Measurements from ENCODE around the gene KLHL41. TPM values are rescaled to one million over a fixed set of nuclear protein-coding genes. Genes with fewer than 3 reads are reported as not detected.

KLHL41 gene
- total and polyA plus RNA-seq, 8 donors, result 1.2 to 2.1 (median 1.5) TPM

Other genes with a start within 250 kb of the KLHL41 start
- 10 to 100 TPM; 14.5 to 34.6 TPM for gene LRP2, start 147.2 kb upstream of the KLHL41 start, total RNA-seq
- 1 to 10 TPM; 2.5 to 4.7 (median 3.8) TPM for gene LRP2, start 147.2 kb upstream of the KLHL41 start, polyA plus RNA-seq (ENCODE audit: insufficient read length in 6 of 6)
- gene BBS5, start 30.2 kb upstream of the KLHL41 start, total RNA-seq, result 1 to 10 TPM; 6.2 to 8.0 TPM
- gene BBS5, start 30.2 kb upstream of the KLHL41 start, polyA plus RNA-seq (ENCODE audit: insufficient read length in 6 of 6), result 10 to 100 TPM; 15.0 to 22.2 (median 17.9) TPM
- gene FASTKD1, start 64.2 kb downstream of the KLHL41 start, total RNA-seq, result 10 to 100 TPM; 29.3 to 33.3 TPM
- gene FASTKD1, start 64.2 kb downstream of the KLHL41 start, polyA plus RNA-seq (ENCODE audit: insufficient read length in 6 of 6), result 10 to 100 TPM; 34.9 to 47.6 (median 41.5) TPM
- gene PPIG, start 74.6 kb downstream of the KLHL41 start, total RNA-seq, result 10 to 100 TPM; 40.8 to 45.4 TPM
- gene PPIG, start 74.6 kb downstream of the KLHL41 start, polyA plus RNA-seq (ENCODE audit: insufficient read length in 6 of 6), result 100 to 1,000 TPM in 2 of 6 donors, 10 to 100 TPM in 4; 83.3 to 102 (median 90.9) TPM
- gene CFAP210, start 184.7 kb downstream of the KLHL41 start, total RNA-seq, result under 1 TPM in 1 of 2 donors, not detected in 1; 0.68 TPM
- 1 to 10 TPM; 1.1 to 4.0 (median 2.5) TPM for gene CFAP210, start 184.7 kb downstream of the KLHL41 start, polyA plus RNA-seq (ENCODE audit: insufficient read length in 6 of 6)
- 1 to 10 TPM; 5.4 to 6.6 TPM for gene PHOSPHO2, start 184.8 kb downstream of the KLHL41 start, total RNA-seq
- gene PHOSPHO2, start 184.8 kb downstream of the KLHL41 start, polyA plus RNA-seq (ENCODE audit: insufficient read length in 6 of 6), result 10 to 100 TPM; 12.3 to 17.9 (median 15.8) TPM
- 1 to 10 TPM; 9.4 to 9.5 TPM for gene KLHL23, start 224.1 kb downstream of the KLHL41 start, total RNA-seq
- 10 to 100 TPM; 34.3 to 46.2 (median 41.6) TPM for gene KLHL23, start 224.1 kb downstream of the KLHL41 start, polyA plus RNA-seq (ENCODE audit: insufficient read length in 6 of 6)

Measured in left lung (tissue), 8 donors.